HG02759 (cell line): ENCODE data around the gene MTRF1L.
A peak's percentile ranks its signal among the peaks of the same experiment; 100 is the strongest.

Experiments
- ATAC-seq: cut with Tn5 transposase; IDR thresholded peaks from one replicate; pipeline ENCODE4 v1.9.1; 2021; ENCODE audit warnings: mild to moderate bottlenecking, moderate library complexity; ENCODE audit not compliant: unreplicated experiment

The MTRF1L gene

GRCh38 chr6:153002613-153003365 is at the start of gene MTRF1L:
MTRF1L (minus strand) TSS chr6:153002709; CDS start chr6:153002685, 24 bp downstream.
- peak; percentile 95 for ATAC-seq

GRCh38 chr6:153051801-153052200 is 49.3 kb upstream of the MTRF1L start:
- ATAC-seq = no peak

- no peak for ATAC-seq
Measured at GRCh38 chr6:153048631-153049030, 46.1 kb upstream of the MTRF1L start.

GRCh38 chr6:153047386-153047785 is 44.9 kb upstream of the MTRF1L start:
- no peak for ATAC-seq

GRCh38 chr6:153045271-153045670 is 42.8 kb upstream of the MTRF1L start:
- ATAC-seq = no peak

- ATAC-seq = no peak
Measured at GRCh38 chr6:153044295-153044694, 41.8 kb upstream of the MTRF1L start.

- no peak for ATAC-seq
Measured at GRCh38 chr6:153043719-153044118, 41.2 kb upstream of the MTRF1L start.

GRCh38 chr6:153038378-153039057 is 36.0 kb upstream of the MTRF1L start:
- no peak for ATAC-seq

GRCh38 chr6:153034139-153034538 is 31.6 kb upstream of the MTRF1L start:
- ATAC-seq = no peak

GRCh38 chr6:153032255-153032882 is 29.9 kb upstream of the MTRF1L start:
- no peak for ATAC-seq

GRCh38 chr6:153031335-153031955 is 28.9 kb upstream of the MTRF1L start:
- no peak for ATAC-seq

- no peak for ATAC-seq
Measured at GRCh38 chr6:153028963-153029362, 26.5 kb upstream of the MTRF1L start.

- ATAC-seq = no peak
Measured at GRCh38 chr6:153028286-153028685, 25.8 kb upstream of the MTRF1L start.

GRCh38 chr6:153027480-153027879 is 25.0 kb upstream of the MTRF1L start:
- no peak for ATAC-seq

GRCh38 chr6:153024709-153025017 is 22.2 kb upstream of the MTRF1L start:
- no peak for ATAC-seq

GRCh38 chr6:153023977-153024708 is 21.6 kb upstream of the MTRF1L start:
- peak; percentile 99 for ATAC-seq

GRCh38 chr6:153018355-153018754 is 15.8 kb upstream of the MTRF1L start:
- ATAC-seq = no peak

- ATAC-seq = no peak
Measured at GRCh38 chr6:153016846-153017245, 14.3 kb upstream of the MTRF1L start.

- ATAC-seq = no peak
Measured at GRCh38 chr6:153015094-153015640, 12.7 kb upstream of the MTRF1L start.

GRCh38 chr6:153013438-153013837 is 10.9 kb upstream of the MTRF1L start:
- no peak for ATAC-seq

- no peak for ATAC-seq
Measured at GRCh38 chr6:153012856-153013255, 10.3 kb upstream of the MTRF1L start.
